Activated T-cell treated with anti-CD3 and anti-CD28 coated beads for 24 hours (primary cell): Measurements from ENCODE around the gene BMS1.
"Not testable (repeated sequence)": the region's sequence is repeated elsewhere in the genome, so short reads cannot be mapped to it uniquely, and the experiment has no call there.

Source experiments
- DNase-seq: peaks from one replicate; pipeline ENCODE4 v3.0.0-alpha.2; 2020; ENCODE audit warnings: low read depth

The BMS1 gene

GRCh38 chr10:42865716-42866114 is 83.1 kb downstream of the BMS1 start:
- DNase-seq = no peak

- DNase-seq = peak; percentile 24
These were observed 83.8 kb downstream of the BMS1 start for GRCh38 chr10:42866115-42866995.

- no peak for DNase-seq
These were observed 85.0 kb downstream of the BMS1 start for GRCh38 chr10:42867571-42867970.

- DNase-seq = no peak
These were observed 85.9 kb downstream of the BMS1 start for GRCh38 chr10:42868530-42868929.

- DNase-seq = no peak
These were observed 87.4 kb downstream of the BMS1 start for GRCh38 chr10:42869977-42870350.

GRCh38 chr10:42871138-42871641 is 88.6 kb downstream of the BMS1 start:
- not testable (repeated sequence) for DNase-seq

- no peak for DNase-seq
These were observed 89.2 kb downstream of the BMS1 start for GRCh38 chr10:42871823-42872222.

- no peak for DNase-seq
These were observed 90.4 kb downstream of the BMS1 start for GRCh38 chr10:42872865-42873435.

GRCh38 chr10:42874713-42875387 is 92.3 kb downstream of the BMS1 start:
- DNase-seq = no peak

GRCh38 chr10:42875388-42875755 is 92.8 kb downstream of the BMS1 start:
- no peak for DNase-seq

- DNase-seq = no peak
These were observed 93.3 kb downstream of the BMS1 start for GRCh38 chr10:42875798-42876341.

GRCh38 chr10:42876476-42876875 is 93.9 kb downstream of the BMS1 start:
- DNase-seq = no peak

GRCh38 chr10:42876945-42877344 is 94.3 kb downstream of the BMS1 start:
- DNase-seq = no peak

- no peak for DNase-seq
These were observed 95.0 kb downstream of the BMS1 start for GRCh38 chr10:42877496-42878030.

GRCh38 chr10:42878134-42878820 is 95.7 kb downstream of the BMS1 start:
- no peak for DNase-seq

- DNase-seq = no peak
These were observed 96.2 kb downstream of the BMS1 start for GRCh38 chr10:42878821-42879195.

GRCh38 chr10:42879380-42880254 is 97.0 kb downstream of the BMS1 start:
- DNase-seq = no peak

GRCh38 chr10:42880255-42880620 is 97.6 kb downstream of the BMS1 start:
- no peak for DNase-seq

GRCh38 chr10:42882597-42882996 is 100.0 kb downstream of the BMS1 start:
- DNase-seq = no peak
